ENCODE results near the gene LRRC38.

LRRC38 gene

DNA sequence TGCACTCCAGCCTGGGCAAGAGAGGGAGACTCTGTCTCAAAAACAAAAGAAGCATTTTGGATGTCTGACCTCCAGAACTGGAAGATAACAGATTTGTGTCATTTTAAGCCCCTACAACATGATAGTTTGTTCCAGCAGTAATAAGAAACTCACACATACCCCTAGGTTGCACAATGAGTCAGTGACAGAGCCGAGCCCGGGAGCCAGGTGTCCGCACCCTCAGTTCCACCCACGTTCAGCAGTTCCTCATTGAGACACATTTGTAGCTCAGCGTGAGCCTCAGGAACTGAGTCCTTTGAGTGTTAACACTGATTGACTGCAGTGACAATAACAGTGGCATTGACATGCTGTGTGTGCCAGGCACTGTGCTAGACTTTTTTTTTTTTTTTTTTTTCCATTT, 19.8 kb downstream of the LRRC38 start:
- Histone ChIP-seq H3K27me3 (ENCODE audit: insufficient read depth, poor library complexity, severe bottlenecking) (peaks cover 9% of the 10 kb centered on the region), H3K4me3 (ENCODE audit: severe bottlenecking) (no peak overlapping the region), H3K27ac (ENCODE audit: poor library complexity, severe bottlenecking) (no peak overlapping the region), H3K9me3 (ENCODE audit: severe bottlenecking) (no peaks in the 10 kb centered on the region), H3K4me1 (ENCODE audit: insufficient read depth, poor library complexity, severe bottlenecking) (no peaks in the 10 kb centered on the region), H3K36me3 (ENCODE audit: low read depth) (no peaks in the 10 kb centered on the region)
- TF ChIP-seq, protein P1, sequence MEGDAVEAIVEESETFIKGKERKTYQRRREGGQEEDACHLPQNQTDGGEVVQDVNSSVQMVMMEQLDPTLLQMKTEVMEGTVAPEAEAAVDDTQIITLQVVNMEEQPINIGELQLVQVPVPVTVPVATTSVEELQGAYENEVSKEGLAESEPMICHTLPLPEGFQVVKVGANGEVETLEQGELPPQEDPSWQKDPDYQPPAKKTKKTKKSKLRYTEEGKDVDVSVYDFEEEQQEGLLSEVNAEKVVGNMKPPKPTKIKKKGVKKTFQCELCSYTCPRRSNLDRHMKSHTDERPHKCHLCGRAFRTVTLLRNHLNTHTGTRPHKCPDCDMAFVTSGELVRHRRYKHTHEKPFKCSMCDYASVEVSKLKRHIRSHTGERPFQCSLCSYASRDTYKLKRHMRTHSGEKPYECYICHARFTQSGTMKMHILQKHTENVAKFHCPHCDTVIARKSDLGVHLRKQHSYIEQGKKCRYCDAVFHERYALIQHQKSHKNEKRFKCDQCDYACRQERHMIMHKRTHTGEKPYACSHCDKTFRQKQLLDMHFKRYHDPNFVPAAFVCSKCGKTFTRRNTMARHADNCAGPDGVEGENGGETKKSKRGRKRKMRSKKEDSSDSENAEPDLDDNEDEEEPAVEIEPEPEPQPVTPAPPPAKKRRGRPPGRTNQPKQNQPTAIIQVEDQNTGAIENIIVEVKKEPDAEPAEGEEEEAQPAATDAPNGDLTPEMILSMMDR (IDR thresholded peaks at IDR 0.05; ENCODE audit: poor library complexity, severe bottlenecking): no peak
- DNase-seq (ENCODE audit: low spot score) (no peak), ATAC-seq (ENCODE audit: low read depth) (no peak)

DNA sequence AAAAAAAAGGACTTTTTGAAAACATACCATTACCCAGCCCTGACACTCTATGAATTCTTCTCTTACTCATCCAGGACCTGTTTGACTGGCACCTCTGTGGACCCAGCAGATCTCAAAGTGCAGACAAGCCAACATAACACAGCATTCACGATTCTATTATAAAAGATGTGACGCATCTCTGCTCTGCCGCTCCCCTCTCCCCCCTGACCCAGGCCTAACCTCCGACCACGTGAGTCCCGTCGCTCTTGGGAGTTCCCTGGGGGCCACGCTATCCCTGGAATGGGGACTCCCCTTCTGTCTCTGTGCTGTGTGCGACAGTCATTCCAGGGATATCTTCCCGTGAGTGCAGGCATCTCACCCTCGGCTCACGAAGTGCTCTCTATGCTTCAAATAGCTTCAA, 21.1 kb downstream of the LRRC38 start:
- H3K9me3 ChIP-seq (ENCODE audit: severe bottlenecking): no peaks in the 10 kb centered on the region
- H3K4me1 ChIP-seq (ENCODE audit: insufficient read depth, poor library complexity, severe bottlenecking): no peaks in the 10 kb centered on the region
- TF ChIP-seq, protein P1 (IDR thresholded peaks at IDR 0.05; ENCODE audit: poor library complexity, severe bottlenecking): no peak
- no peaks in the 10 kb centered on the region for H3K36me3 ChIP-seq (ENCODE audit: low read depth)
- H3K4me3 ChIP-seq (ENCODE audit: severe bottlenecking): no peak overlapping the region
- ATAC-seq (ENCODE audit: low read depth): no peak
- no peak for DNase-seq (ENCODE audit: low spot score)
- peaks cover 9% of the 10 kb centered on the region for H3K27me3 ChIP-seq (ENCODE audit: insufficient read depth, poor library complexity, severe bottlenecking)
- no peak overlapping the region for H3K27ac ChIP-seq (ENCODE audit: poor library complexity, severe bottlenecking)

DNA sequence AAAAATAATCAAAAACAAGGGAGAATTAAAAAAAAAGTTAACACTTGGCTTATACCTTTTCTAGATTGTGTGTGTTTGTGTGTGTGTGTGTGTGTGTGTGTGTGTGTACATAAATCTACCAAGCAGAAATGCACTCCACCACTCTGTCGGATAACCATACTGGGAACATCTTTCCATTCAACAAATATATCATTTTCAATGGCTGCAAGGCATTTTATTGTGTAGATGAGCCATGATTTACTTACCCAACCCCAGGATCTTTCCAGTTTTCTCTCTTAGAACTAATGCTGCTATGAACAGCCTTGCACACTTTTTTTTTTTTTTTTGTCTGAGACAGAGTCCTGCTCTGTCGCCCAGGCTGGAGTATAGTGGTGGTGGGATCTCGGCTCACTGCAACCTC, 25.8 kb downstream of the LRRC38 start:
- H3K27ac ChIP-seq (ENCODE audit: poor library complexity, severe bottlenecking): no peak overlapping the region
- DNase-seq (ENCODE audit: low spot score): no peak
- H3K27me3 ChIP-seq (ENCODE audit: insufficient read depth, poor library complexity, severe bottlenecking): no peaks in the 10 kb centered on the region
- H3K4me3 ChIP-seq (ENCODE audit: severe bottlenecking): no peak overlapping the region
- H3K9me3 ChIP-seq (ENCODE audit: severe bottlenecking): no peaks in the 10 kb centered on the region
- no peak for ATAC-seq (ENCODE audit: low read depth)
- no peaks in the 10 kb centered on the region for H3K36me3 ChIP-seq (ENCODE audit: low read depth)
- TF ChIP-seq, protein P1 (IDR thresholded peaks at IDR 0.05; ENCODE audit: poor library complexity, severe bottlenecking): no peak
- H3K4me1 ChIP-seq (ENCODE audit: insufficient read depth, poor library complexity, severe bottlenecking): no peaks in the 10 kb centered on the region

DNA sequence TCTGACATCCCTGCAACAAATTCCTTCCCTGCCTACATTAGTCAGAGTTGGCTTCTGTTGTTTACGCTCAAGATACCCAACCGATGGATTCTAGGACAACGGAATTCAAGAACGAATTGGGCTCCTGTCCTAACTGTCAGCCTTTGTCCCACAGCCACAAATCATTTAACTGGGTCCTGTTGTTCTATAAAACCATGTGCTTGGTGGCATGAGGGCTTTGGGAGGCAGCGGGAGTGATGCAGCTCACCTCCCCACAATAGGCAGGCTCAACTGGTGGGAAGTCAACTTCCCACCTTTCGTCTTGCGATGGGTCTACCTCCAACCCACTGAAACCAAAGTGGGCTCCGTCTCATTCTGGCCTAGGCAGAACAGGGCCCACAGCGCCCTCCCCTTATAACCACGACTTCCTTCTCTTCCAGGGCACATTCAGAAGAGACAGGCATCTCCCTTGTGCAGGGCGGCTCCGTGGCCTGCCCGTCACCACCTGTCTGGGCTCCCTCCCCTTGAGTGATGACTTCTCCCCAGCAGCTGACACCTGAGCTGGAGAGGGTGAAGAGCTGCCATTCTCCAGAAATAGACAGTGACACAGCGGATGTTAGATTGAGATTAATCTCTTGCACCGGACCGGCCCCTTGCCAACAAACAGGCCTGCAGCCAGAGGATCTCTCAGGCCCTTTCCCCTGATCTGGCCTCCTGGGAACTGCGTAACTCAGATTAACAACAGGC, 26.5 kb downstream of the LRRC38 start:
- no peaks in the 10 kb centered on the region for H3K27me3 ChIP-seq (ENCODE audit: insufficient read depth, poor library complexity, severe bottlenecking)
- H3K27ac ChIP-seq (ENCODE audit: poor library complexity, severe bottlenecking): no peak overlapping the region
- DNase-seq (ENCODE audit: low spot score) (no peak), ATAC-seq (ENCODE audit: low read depth) (no peak)
- TF ChIP-seq, protein P1 (IDR thresholded peaks at IDR 0.05; ENCODE audit: poor library complexity, severe bottlenecking): no peak
- no peaks in the 10 kb centered on the region for H3K4me1 ChIP-seq (ENCODE audit: insufficient read depth, poor library complexity, severe bottlenecking)
- no peak overlapping the region for H3K4me3 ChIP-seq (ENCODE audit: severe bottlenecking)
- no peaks in the 10 kb centered on the region for H3K9me3 ChIP-seq (ENCODE audit: severe bottlenecking)
- no peaks in the 10 kb centered on the region for H3K36me3 ChIP-seq (ENCODE audit: low read depth)

DNA sequence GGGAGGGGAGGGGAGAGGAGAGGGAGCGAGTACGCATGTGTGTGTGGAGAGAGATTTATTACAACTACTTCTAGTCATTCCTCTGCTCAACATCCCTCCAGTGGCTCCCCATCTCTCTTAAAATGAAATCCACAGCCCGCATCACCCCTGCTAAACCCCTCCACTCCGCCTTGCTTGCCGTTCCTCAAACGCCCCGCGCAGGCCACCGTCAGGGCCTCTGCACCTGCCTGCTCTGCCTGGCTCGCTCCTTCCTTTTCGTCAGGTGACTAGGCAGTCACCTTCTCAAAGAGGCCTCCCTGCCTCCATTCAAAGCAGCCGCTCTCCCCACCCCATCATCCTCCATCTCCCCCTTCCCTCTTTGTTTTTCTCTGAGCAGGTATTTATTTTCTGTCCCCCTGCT, 29.9 kb downstream of the LRRC38 start:
- no peaks in the 10 kb centered on the region for H3K27me3 ChIP-seq (ENCODE audit: insufficient read depth, poor library complexity, severe bottlenecking)
- TF ChIP-seq, protein P1 (IDR thresholded peaks at IDR 0.05; ENCODE audit: poor library complexity, severe bottlenecking): no peak
- no peak for ATAC-seq (ENCODE audit: low read depth)
- no peak overlapping the region for H3K27ac ChIP-seq (ENCODE audit: poor library complexity, severe bottlenecking)
- H3K4me3 ChIP-seq (ENCODE audit: severe bottlenecking): no peak overlapping the region
- no peak for DNase-seq (ENCODE audit: low spot score)
- no peaks in the 10 kb centered on the region for H3K4me1 ChIP-seq (ENCODE audit: insufficient read depth, poor library complexity, severe bottlenecking)
- H3K36me3 ChIP-seq (ENCODE audit: low read depth): no peaks in the 10 kb centered on the region
- no peaks in the 10 kb centered on the region for H3K9me3 ChIP-seq (ENCODE audit: severe bottlenecking)
